GM23338 (cell line): Measurements from ENCODE around the gene CDC42BPG. TPM values are rescaled to one million over a fixed set of nuclear protein-coding genes. Genes with fewer than 3 reads are reported as not detected.

ENCODE experiments used
- ATAC-seq: fragments of 200-7000 bp; cut with Tn5 transposase; 3 replicates; pipeline ENCODE4 v1.9.1; 2020
- DNase-seq: peaks from one replicate; pipeline ENCODE4 v3.0.0-alpha.2; 2015; ENCODE audit warnings: low spot score
- H2AFZ ChIP-seq: fragments of 200-600 bp; sonication (generic); 2 replicates; pipeline ENCODE4 v1.8.0; 2016; ENCODE audit warnings: antibody characterized with exemption, mild to moderate bottlenecking, moderate library complexity
- H3F3A ChIP-seq: fragments of 200-600 bp; sonication (generic); replicated peaks from 2 replicates; pipeline ENCODE4 v1.8.0; 2017; ENCODE audit warnings: antibody characterized with exemption, mixed run types, low read depth
- H3K27ac ChIP-seq: fragments of 200-600 bp; sonication (generic); 2 replicates; pipeline ENCODE4 v1.6.1; 2016; ENCODE audit warnings: low read depth
- H3K27me3 ChIP-seq: fragments of 200-600 bp; sonication (generic); 2 replicates; pipeline ENCODE4 v1.8.0; 2016; ENCODE audit warnings: mild to moderate bottlenecking, mixed run types, moderate library complexity; ENCODE audit not compliant: insufficient read depth
- H3K36me3 ChIP-seq: fragments of 200-600 bp; sonication (generic); 2 replicates; pipeline ENCODE4 v1.8.0; 2016; ENCODE audit warnings: mild to moderate bottlenecking; ENCODE audit not compliant: insufficient read depth
- H3K4me1 ChIP-seq: fragments of 200-600 bp; sonication (generic); 2 replicates; pipeline ENCODE4 v1.8.0; 2016; ENCODE audit warnings: mild to moderate bottlenecking, moderate library complexity; ENCODE audit not compliant: insufficient read depth
- H3K4me2 ChIP-seq: fragments of 200-600 bp; sonication (generic); 2 replicates; pipeline ENCODE4 v1.7.1; 2017; ENCODE audit warnings: mixed run types
- H3K4me3 ChIP-seq: fragments of 200-600 bp; sonication (generic); 2 replicates; pipeline ENCODE4 v1.6.1; 2016; ENCODE audit warnings: mixed run types
- H3K79me2 ChIP-seq: fragments of 200-600 bp; sonication (generic); replicated peaks from 2 replicates; pipeline ENCODE4 v1.8.0; 2017; ENCODE audit warnings: mild to moderate bottlenecking; ENCODE audit not compliant: insufficient read depth
- H3K9me2 ChIP-seq: fragments of 200-600 bp; sonication (generic); 2 replicates; pipeline ENCODE4 v1.8.0; 2017; ENCODE audit not compliant: insufficient read depth
- H4K20me1 ChIP-seq: fragments of 200-600 bp; sonication (generic); replicated peaks from 2 replicates; pipeline ENCODE4 v1.8.0; 2017; ENCODE audit warnings: mild to moderate bottlenecking; ENCODE audit not compliant: insufficient read depth
- H3K27ac Mint-ChIP-seq: 2 replicates; pipeline ENCODE4 v1.8.0; 2020; ENCODE audit warnings: inconsistent platforms, mild to moderate bottlenecking, moderate library complexity, mixed read lengths
- H3K27me3 Mint-ChIP-seq: 3 replicates; pipeline ENCODE4 v1.8.0; 2022; ENCODE audit warnings: low read depth, mild to moderate bottlenecking, moderate library complexity, mixed read lengths, inconsistent platforms; ENCODE audit not compliant: insufficient read depth, poor library complexity
- H3K36me3 Mint-ChIP-seq: 3 replicates; pipeline ENCODE4 v1.8.0; 2021; ENCODE audit warnings: low read depth, mild to moderate bottlenecking, inconsistent platforms, moderate library complexity, mixed read lengths
- H3K4me1 Mint-ChIP-seq: 3 replicates; pipeline ENCODE4 v1.8.0; 2020; ENCODE audit warnings: mild to moderate bottlenecking, inconsistent platforms, mixed read lengths
- H3K4me3 Mint-ChIP-seq: 3 replicates; pipeline ENCODE4 v1.8.0; 2021; ENCODE audit warnings: moderate library complexity, mild to moderate bottlenecking, inconsistent platforms, mixed read lengths
- H3K9me3 Mint-ChIP-seq: 3 replicates; pipeline ENCODE4 v1.8.0; 2020; ENCODE audit warnings: moderate library complexity, mild to moderate bottlenecking, inconsistent platforms, mixed read lengths
- NANOG ChIP-seq: IDR thresholded peaks from 2 replicates; pipeline ENCODE4 v1.6.1; 2016; ENCODE audit warnings: antibody characterized with exemption, borderline replicate concordance
- ZNF114 ChIP-seq: fragments of 250-450 bp; sonication (Bioruptor Pico); IDR thresholded peaks from 2 replicates; pipeline ENCODE4 v1.5.0; 2020; ENCODE audit warnings: mild to moderate bottlenecking, moderate library complexity
- ZNF331 ChIP-seq: fragments of 250-450 bp; sonication (Bioruptor Pico); IDR thresholded peaks from 2 replicates; pipeline ENCODE4 v1.5.0; 2020; ENCODE audit warnings: low read depth, mild to moderate bottlenecking, moderate library complexity
- polyA plus RNA-seq: library from polyadenylated mRNA; unstranded; fragments of >200 nt; fragmentation: Nextera tagmentation; extraction: Ambion mirVana; gene quantifications from 2 replicates; pipeline ENCODE4 v1.2.1, GENCODE V29; 2016
- total RNA-seq: library from RNA; depleted of rRNA; stranded (reverse); fragments of >200 nt; shearing (Covaris generic); gene quantifications from 2 replicates; pipeline ENCODE4 v1.2.3, GENCODE V29; 2014
- TF ChIP-seq, protein P1 (sequence below): fragments of 250-450 bp; sonication (Bioruptor Pico); IDR thresholded peaks from 2 replicates; pipeline ENCODE4 v1.5.0; 2020; ENCODE audit warnings: mild to moderate bottlenecking, moderate library complexity
- TF ChIP-seq, protein P2 (sequence below): IDR thresholded peaks from 2 replicates; pipeline ENCODE4 v1.6.1; 2016; ENCODE audit warnings: antibody characterized with exemption

CDC42BPG gene
- total and polyA plus RNA-seq, 2 experiments from 2014 or later = 2.3 to 11.6 TPM

DNA sequence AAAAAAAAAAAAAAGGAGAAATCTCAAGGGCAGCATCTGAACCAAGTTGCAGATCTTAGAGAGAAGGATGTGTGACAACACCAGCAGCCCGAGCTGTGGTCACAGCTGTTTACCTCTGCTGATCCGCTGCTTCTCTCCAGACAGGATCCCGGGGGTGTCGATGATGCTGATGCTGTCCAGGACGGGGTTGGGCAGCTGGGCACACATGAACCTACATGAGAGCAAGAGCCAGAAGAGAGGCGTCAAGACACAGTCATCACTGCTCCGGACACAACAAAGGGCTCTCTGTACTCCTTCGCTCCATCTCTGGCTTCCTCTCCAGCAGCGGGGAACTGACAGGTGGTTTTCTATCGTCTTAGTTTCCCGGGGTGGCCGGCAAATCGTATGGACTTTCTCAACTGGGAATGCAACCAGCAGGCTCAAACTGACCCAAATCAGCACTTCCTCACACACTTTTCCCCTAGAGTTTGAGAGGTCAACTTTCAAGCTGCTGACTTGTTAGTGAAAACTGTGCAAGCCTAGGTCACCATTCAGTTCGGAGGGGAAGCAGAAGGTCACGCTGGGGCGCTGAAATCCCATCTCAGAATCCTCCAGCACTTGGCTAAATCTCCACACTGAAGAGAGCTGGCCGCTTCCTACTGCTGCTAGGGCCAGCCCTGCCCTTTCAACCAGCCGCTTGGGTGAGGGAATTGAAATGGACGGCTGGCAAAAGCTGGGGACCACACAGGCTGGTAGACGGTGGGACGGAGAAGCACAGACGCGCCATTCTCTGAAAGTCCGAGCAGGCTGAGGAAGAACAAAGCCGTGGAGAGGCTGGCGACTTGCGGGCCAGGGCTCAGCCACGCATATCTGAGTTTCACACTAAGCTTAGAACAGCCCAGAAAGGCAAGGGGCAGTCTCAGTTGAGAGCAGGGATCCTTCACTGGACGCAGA, 30.1 kb upstream of the CDC42BPG start (continued):
- TF ChIP-seq, protein P1, sequence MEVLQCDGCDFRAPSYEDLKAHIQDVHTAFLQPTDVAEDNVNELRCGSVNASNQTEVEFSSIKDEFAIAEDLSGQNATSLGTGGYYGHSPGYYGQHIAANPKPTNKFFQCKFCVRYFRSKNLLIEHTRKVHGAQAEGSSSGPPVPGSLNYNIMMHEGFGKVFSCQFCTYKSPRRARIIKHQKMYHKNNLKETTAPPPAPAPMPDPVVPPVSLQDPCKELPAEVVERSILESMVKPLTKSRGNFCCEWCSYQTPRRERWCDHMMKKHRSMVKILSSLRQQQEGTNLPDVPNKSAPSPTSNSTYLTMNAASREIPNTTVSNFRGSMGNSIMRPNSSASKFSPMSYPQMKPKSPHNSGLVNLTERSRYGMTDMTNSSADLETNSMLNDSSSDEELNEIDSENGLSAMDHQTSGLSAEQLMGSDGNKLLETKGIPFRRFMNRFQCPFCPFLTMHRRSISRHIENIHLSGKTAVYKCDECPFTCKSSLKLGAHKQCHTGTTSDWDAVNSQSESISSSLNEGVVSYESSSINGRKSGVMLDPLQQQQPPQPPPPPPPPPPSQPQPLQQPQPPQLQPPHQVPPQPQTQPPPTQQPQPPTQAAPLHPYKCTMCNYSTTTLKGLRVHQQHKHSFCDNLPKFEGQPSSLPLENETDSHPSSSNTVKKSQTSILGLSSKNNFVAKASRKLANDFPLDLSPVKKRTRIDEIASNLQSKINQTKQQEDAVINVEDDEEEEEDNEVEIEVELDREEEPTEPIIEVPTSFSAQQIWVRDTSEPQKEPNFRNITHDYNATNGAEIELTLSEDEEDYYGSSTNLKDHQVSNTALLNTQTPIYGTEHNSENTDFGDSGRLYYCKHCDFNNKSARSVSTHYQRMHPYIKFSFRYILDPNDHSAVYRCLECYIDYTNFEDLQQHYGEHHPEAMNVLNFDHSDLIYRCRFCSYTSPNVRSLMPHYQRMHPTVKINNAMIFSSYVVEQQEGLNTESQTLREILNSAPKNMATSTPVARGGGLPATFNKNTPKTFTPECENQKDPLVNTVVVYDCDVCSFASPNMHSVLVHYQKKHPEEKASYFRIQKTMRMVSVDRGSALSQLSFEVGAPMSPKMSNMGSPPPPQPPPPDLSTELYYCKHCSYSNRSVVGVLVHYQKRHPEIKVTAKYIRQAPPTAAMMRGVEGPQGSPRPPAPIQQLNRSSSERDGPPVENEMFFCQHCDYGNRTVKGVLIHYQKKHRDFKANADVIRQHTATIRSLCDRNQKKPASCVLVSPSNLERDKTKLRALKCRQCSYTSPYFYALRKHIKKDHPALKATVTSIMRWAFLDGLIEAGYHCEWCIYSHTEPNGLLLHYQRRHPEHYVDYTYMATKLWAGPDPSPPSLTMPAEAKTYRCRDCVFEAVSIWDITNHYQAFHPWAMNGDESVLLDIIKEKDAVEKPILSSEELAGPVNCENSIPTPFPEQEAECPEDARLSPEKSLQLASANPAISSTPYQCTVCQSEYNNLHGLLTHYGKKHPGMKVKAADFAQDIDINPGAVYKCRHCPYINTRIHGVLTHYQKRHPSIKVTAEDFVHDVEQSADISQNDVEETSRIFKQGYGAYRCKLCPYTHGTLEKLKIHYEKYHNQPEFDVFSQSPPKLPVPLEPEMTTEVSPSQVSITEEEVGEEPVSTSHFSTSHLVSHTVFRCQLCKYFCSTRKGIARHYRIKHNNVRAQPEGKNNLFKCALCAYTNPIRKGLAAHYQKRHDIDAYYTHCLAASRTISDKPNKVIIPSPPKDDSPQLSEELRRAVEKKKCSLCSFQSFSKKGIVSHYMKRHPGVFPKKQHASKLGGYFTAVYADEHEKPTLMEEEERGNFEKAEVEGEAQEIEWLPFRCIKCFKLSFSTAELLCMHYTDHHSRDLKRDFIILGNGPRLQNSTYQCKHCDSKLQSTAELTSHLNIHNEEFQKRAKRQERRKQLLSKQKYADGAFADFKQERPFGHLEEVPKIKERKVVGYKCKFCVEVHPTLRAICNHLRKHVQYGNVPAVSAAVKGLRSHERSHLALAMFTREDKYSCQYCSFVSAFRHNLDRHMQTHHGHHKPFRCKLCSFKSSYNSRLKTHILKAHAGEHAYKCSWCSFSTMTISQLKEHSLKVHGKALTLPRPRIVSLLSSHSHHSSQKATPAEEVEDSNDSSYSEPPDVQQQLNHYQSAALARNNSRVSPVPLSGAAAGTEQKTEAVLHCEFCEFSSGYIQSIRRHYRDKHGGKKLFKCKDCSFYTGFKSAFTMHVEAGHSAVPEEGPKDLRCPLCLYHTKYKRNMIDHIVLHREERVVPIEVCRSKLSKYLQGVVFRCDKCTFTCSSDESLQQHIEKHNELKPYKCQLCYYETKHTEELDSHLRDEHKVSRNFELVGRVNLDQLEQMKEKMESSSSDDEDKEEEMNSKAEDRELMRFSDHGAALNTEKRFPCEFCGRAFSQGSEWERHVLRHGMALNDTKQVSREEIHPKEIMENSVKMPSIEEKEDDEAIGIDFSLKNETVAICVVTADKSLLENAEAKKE (CRISPR knock-in tag) = no peak
- TF ChIP-seq ZNF114 (CRISPR knock-in tag) = no peak

DNA sequence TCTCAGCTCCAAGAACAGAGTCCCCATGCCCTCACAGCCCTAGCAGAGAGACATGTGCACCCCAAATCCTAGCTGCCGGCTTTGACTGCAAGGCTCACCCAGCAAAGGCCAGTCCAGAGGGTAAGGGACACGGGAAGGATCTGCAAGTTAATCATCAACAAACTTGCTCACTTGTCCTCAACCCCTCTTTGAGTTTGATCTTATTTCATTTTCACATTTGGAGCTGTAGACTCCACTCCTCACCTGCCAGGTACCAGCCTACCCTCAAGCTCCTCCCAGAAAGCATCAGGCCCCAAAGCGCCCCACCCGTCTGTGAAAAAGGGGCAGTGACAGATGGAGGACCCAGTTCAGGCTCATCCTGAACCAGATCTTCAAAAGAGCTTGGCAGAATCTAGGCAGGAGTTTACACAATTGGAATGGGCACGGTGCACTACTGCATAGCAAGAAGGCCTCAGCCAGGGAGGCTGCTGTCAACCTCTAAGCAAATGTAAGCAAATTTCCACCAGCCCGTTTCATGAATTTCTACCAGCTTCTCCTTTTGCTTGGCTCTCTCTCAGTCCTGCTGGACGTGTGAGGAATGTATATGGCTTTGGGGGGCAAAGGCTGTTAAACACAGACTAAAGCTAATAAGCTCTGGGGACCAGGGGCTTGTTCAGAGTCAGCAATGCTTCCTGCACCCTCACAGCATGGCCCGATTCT, 28.5 kb upstream of the CDC42BPG start:
- Histone ChIP-seq H4K20me1 (no peaks in the 10 kb centered on the region; the same call in 1 of the 2 replicates), H3K27ac (no peak overlapping the region), H3K4me3 (no peak overlapping the region), H3F3A (no peaks in the 10 kb centered on the region), H3K9me2 (no peaks in the 10 kb centered on the region), H3K4me2 (no peak overlapping the region), H2AFZ (no peak overlapping the region), H3K36me3 (no peaks in the 10 kb centered on the region), H3K79me2 (peaks cover 21% of the 10 kb centered on the region), H3K27me3 (peaks cover 5% of the 10 kb centered on the region; the same call in 1 of the 2 replicates), H3K4me1 (peaks cover 10% of the 10 kb centered on the region; the same call in 1 of the 2 replicates)
- peaks cover 6% of the 10 kb centered on the region; the same call in 2 of the 3 replicates for H3K36me3 Mint-ChIP-seq
- H3K9me3 Mint-ChIP-seq = no peaks in the 10 kb centered on the region
- H3K27ac Mint-ChIP-seq = no peak overlapping the region
- no peak for DNase-seq
- H3K4me1 Mint-ChIP-seq = peaks cover 18% of the 10 kb centered on the region
- no peak overlapping the region for H3K4me3 Mint-ChIP-seq
- no peak for ATAC-seq
- peaks cover 8% of the 10 kb centered on the region for H3K27me3 Mint-ChIP-seq
- TF ChIP-seq, protein P1 (CRISPR knock-in tag) = no peak
- TF ChIP-seq NANOG = no peak
- TF ChIP-seq, protein P2, sequence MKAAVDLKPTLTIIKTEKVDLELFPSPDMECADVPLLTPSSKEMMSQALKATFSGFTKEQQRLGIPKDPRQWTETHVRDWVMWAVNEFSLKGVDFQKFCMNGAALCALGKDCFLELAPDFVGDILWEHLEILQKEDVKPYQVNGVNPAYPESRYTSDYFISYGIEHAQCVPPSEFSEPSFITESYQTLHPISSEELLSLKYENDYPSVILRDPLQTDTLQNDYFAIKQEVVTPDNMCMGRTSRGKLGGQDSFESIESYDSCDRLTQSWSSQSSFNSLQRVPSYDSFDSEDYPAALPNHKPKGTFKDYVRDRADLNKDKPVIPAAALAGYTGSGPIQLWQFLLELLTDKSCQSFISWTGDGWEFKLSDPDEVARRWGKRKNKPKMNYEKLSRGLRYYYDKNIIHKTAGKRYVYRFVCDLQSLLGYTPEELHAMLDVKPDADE = no peak
- TF ChIP-seq ZNF331 = no peak
